PC-9 (cell line): ENCODE measurements around the gene MAGI2. TPM values are rescaled to one million over a fixed set of nuclear protein-coding genes. Genes with fewer than 3 reads are reported as not detected.

ENCODE experiments used
- BruUV-seq: library from RNA; stranded (reverse); fragments of 400-500 nt; replicated peaks from 2 replicates; lab custom pipeline; 2021; lab: Mats Ljungman, UMichigan
- CTCF ChIA-PET: fragments of 300-600 bp; sonication (Branson Sonifier 250); formaldehyde crosslinking; loops from one replicate; lab custom pipeline; 2022; ENCODE audit warnings: antibody characterized with exemption; lab: Charles Lee
- POLR2A ChIA-PET: fragments of 300-600 bp; sonication (Branson Sonifier 250); formaldehyde crosslinking; loops from one replicate; lab custom pipeline; 2022; ENCODE audit warnings: antibody characterized with exemption; ENCODE audit not compliant: unreplicated experiment; lab: Charles Lee
- DNase-seq, 2 experiments: peaks; one replicate each; pipeline versions ENCODE4 v3.0.0 to v3.0.0-alpha.2; 2015 to 2022; ENCODE audit warnings: mixed read lengths in 1 of 2
- H2AFZ ChIP-seq: fragments of 200-600 bp; sonication (generic); 2 replicates; pipeline ENCODE4 v1.8.1; 2017; ENCODE audit warnings: antibody characterized with exemption
- H3F3A ChIP-seq: fragments of 200-600 bp; sonication (generic); 2 replicates; pipeline ENCODE4 v1.8.1; 2017; ENCODE audit warnings: antibody characterized with exemption, mild to moderate bottlenecking, low read depth; ENCODE audit not compliant: insufficient read depth
- H3K27ac ChIP-seq: fragments of 200-600 bp; sonication (generic); 2 replicates; pipeline ENCODE4 v1.6.1; 2016; ENCODE audit warnings: mixed run types
- H3K27me3 ChIP-seq: fragments of 200-600 bp; sonication (generic); 2 replicates; pipeline ENCODE4 v1.6.1; 2016; ENCODE audit warnings: low read depth, mixed run types; ENCODE audit not compliant: insufficient read depth
- H3K36me3 ChIP-seq: fragments of 200-600 bp; sonication (generic); 2 replicates; pipeline ENCODE4 v1.6.1; 2016; ENCODE audit warnings: low read depth, mixed run types
- H3K4me1 ChIP-seq: fragments of 200-600 bp; sonication (generic); replicated peaks from 2 replicates; pipeline ENCODE4 v1.6.1; 2016; ENCODE audit warnings: mixed run types; ENCODE audit not compliant: insufficient read depth
- H3K4me2 ChIP-seq: fragments of 200-600 bp; sonication (generic); 2 replicates; pipeline ENCODE4 v1.6.1; 2017; ENCODE audit warnings: mixed run types
- H3K4me3 ChIP-seq: fragments of 200-600 bp; sonication (generic); 2 replicates; pipeline ENCODE4 v1.6.1; 2016; ENCODE audit warnings: mixed run types
- H3K79me2 ChIP-seq: fragments of 200-600 bp; sonication (generic); 2 replicates; pipeline ENCODE4 v1.6.1; 2017; ENCODE audit warnings: low read depth, mixed run types
- H3K9me2 ChIP-seq: fragments of 200-600 bp; sonication (generic); 2 replicates; pipeline ENCODE4 v1.8.1; 2017; ENCODE audit warnings: mild to moderate bottlenecking; ENCODE audit not compliant: insufficient read depth
- H3K9me3 ChIP-seq: fragments of 200-600 bp; sonication (generic); 2 replicates; pipeline ENCODE4 v1.8.1; 2016; ENCODE audit warnings: low read depth; ENCODE audit not compliant: insufficient read depth
- H4K20me1 ChIP-seq: fragments of 200-600 bp; sonication (generic); 2 replicates; pipeline ENCODE4 v1.8.1; 2017; ENCODE audit not compliant: insufficient read depth
- CTCF ChIP-seq: fragments of 200-600 bp; sonication (generic); conservative IDR thresholded peaks from 2 replicates; pipeline ENCODE4 v1.6.1; 2017; ENCODE audit warnings: mixed run types, antibody characterized with exemption, mild to moderate bottlenecking, moderate library complexity
- EZH2 ChIP-seq: fragments of 200-600 bp; sonication (generic); IDR thresholded peaks from 2 replicates; pipeline ENCODE4 v1.8.0; 2017; ENCODE audit warnings: antibody characterized with exemption, low read depth
- intact Hi-C: fragments of 100-400 bp; cut with micrococcal nuclease; formaldehyde crosslinking; loops from one replicate; pipeline ENCODE4 v1.10.0; 2022; ENCODE audit not compliant: unreplicated experiment
- total RNA-seq: library from RNA; stranded (reverse); gene quantifications from 2 replicates; pipeline ENCODE4 v1.2.3, GENCODE V29; 2021

Gene MAGI2
- total RNA-seq, 1 experiment from 2014 or later, result 0.92 TPM

GRCh38 chr7:78565784-78566183, 887.7 kb downstream of the MAGI2 start:
- Histone ChIP-seq H3K36me3 (no peaks in the 10 kb centered on the region), H2AFZ (no peak overlapping the region), H4K20me1 (no peaks in the 10 kb centered on the region), H3K79me2 (no peaks in the 10 kb centered on the region), H3K27me3 (no peaks in the 10 kb centered on the region), H3K9me2 (no peaks in the 10 kb centered on the region), H3F3A (no peaks in the 10 kb centered on the region), H3K4me2 (no peak overlapping the region), H3K4me1 (no peaks in the 10 kb centered on the region), H3K27ac (no peak overlapping the region), H3K9me3 (no peaks in the 10 kb centered on the region), H3K4me3 (no peak overlapping the region)
- no peak for TF ChIP-seq CTCF
- TF ChIP-seq EZH2, result no peak
- BruUV-seq, result no TSS peak
- intact Hi-C loops, result no loop called here
- CTCF ChIA-PET, result interaction anchor here (0.6 kb wide), 1 partner anchor 314 kb away, joined by 5 read pairs; no protein-coding TSS in a partner anchor
- no peak for DNase-seq
- POLR2A ChIA-PET, result no interaction called here

- intact Hi-C loops, result no loop called here
- BruUV-seq, result no TSS peak
- Histone ChIP-seq H2AFZ (no peak overlapping the region), H4K20me1 (no peaks in the 10 kb centered on the region), H3K27me3 (no peaks in the 10 kb centered on the region), H3K9me3 (no peaks in the 10 kb centered on the region), H3K4me2 (no peak overlapping the region), H3K27ac (no peak overlapping the region), H3K4me1 (no peaks in the 10 kb centered on the region), H3K9me2 (no peaks in the 10 kb centered on the region), H3F3A (no peaks in the 10 kb centered on the region), H3K36me3 (no peaks in the 10 kb centered on the region), H3K4me3 (no peak overlapping the region), H3K79me2 (no peaks in the 10 kb centered on the region)
- DNase-seq, result no peak
- ChIA-PET CTCF (no interaction called here), POLR2A (no interaction called here)
- no peak for TF ChIP-seq CTCF
- no peak for TF ChIP-seq EZH2
Measured at GRCh38 chr7:78563191-78563590, 890.3 kb downstream of the MAGI2 start.

- TF ChIP-seq EZH2 (no peak), CTCF (no peak)
- BruUV-seq, result no TSS peak
- Histone ChIP-seq H3K27ac (no peak overlapping the region), H3K9me2 (no peaks in the 10 kb centered on the region), H2AFZ (no peak overlapping the region), H3K4me2 (no peak overlapping the region), H4K20me1 (no peaks in the 10 kb centered on the region), H3K79me2 (no peaks in the 10 kb centered on the region), H3K4me3 (no peak overlapping the region), H3K9me3 (no peaks in the 10 kb centered on the region), H3K27me3 (no peaks in the 10 kb centered on the region), H3K4me1 (no peaks in the 10 kb centered on the region), H3K36me3 (no peaks in the 10 kb centered on the region), H3F3A (no peaks in the 10 kb centered on the region)
- DNase-seq, result no peak
- intact Hi-C loops, result no loop called here
- ChIA-PET POLR2A (no interaction called here), CTCF (no interaction called here)
Measured at GRCh38 chr7:78562191-78562590, 891.3 kb downstream of the MAGI2 start.
